Stimulated activated memory B cell treated with anti-CD40 and anti-IgM and Interleukin-4, amounts not matched to agents 10 μg/mL and 1 μg/mL and 100 μg/mL, for 72 hours (primary cell): Measurements from ENCODE around the gene DCDC2C.
A peak's percentile ranks its signal among the peaks of the same experiment; 100 is the strongest.

ENCODE experiments used
- ATAC-seq: fragments of 150-1000 bp; cut with Tn5 transposase; 2 replicates; pipeline ENCODE4 v1.10.0; 2021
- H3K27ac Mint-ChIP-seq: one replicate; pipeline ENCODE4 v1.8.0; 2022; ENCODE audit warnings: mild to moderate bottlenecking, mixed read lengths
- H3K27me3 Mint-ChIP-seq: one replicate; pipeline ENCODE4 v1.8.0; 2022; ENCODE audit warnings: mixed read lengths
- H3K36me3 Mint-ChIP-seq: one replicate; pipeline ENCODE4 v1.8.0; 2022; ENCODE audit warnings: mixed read lengths
- H3K4me1 Mint-ChIP-seq: one replicate; pipeline ENCODE4 v1.8.0; 2022; ENCODE audit warnings: mixed read lengths
- H3K4me3 Mint-ChIP-seq: one replicate; pipeline ENCODE4 v1.8.0; 2022; ENCODE audit warnings: mild to moderate bottlenecking, moderate library complexity, mixed read lengths
- H3K9me3 Mint-ChIP-seq: one replicate; pipeline ENCODE4 v1.8.0; 2022; ENCODE audit warnings: mixed read lengths

Gene DCDC2C

GRCh38 chr2:3718679-3719078, 15.3 kb downstream of the DCDC2C start:
- peaks cover 3% of the 10 kb centered on the region for H3K9me3 Mint-ChIP-seq
- H3K4me3 Mint-ChIP-seq = no peak overlapping the region
- H3K4me1 Mint-ChIP-seq = no peaks in the 10 kb centered on the region
- ATAC-seq = no peak
- no peaks in the 10 kb centered on the region for H3K36me3 Mint-ChIP-seq
- H3K27me3 Mint-ChIP-seq = peaks cover 6% of the 10 kb centered on the region
- H3K27ac Mint-ChIP-seq = no peak overlapping the region

GRCh38 chr2:3725002-3725401, 21.6 kb downstream of the DCDC2C start:
- Mint-ChIP-seq H3K9me3 (peaks cover 3% of the 10 kb centered on the region), H3K36me3 (no peaks in the 10 kb centered on the region), H3K4me1 (no peaks in the 10 kb centered on the region), H3K27me3 (peaks cover 36% of the 10 kb centered on the region), H3K27ac (no peak overlapping the region), H3K4me3 (no peak overlapping the region)
- peak; percentile 6 for ATAC-seq

- no peak overlapping the region for H3K4me3 Mint-ChIP-seq
- peaks cover 36% of the 10 kb centered on the region for H3K27me3 Mint-ChIP-seq
- H3K27ac Mint-ChIP-seq = no peak overlapping the region
- no peaks in the 10 kb centered on the region for H3K36me3 Mint-ChIP-seq
- no peaks in the 10 kb centered on the region for H3K4me1 Mint-ChIP-seq
- peaks cover 3% of the 10 kb centered on the region for H3K9me3 Mint-ChIP-seq
- peak; percentile 31 for ATAC-seq
Measured at GRCh38 chr2:3725458-3726250, 22.3 kb downstream of the DCDC2C start.

GRCh38 chr2:3726511-3726910, 23.1 kb downstream of the DCDC2C start:
- Mint-ChIP-seq H3K4me3 (no peak overlapping the region), H3K4me1 (no peaks in the 10 kb centered on the region), H3K9me3 (peaks cover 3% of the 10 kb centered on the region), H3K36me3 (no peaks in the 10 kb centered on the region), H3K27ac (no peak overlapping the region), H3K27me3 (peaks cover 36% of the 10 kb centered on the region)
- ATAC-seq = no peak

GRCh38 chr2:3727397-3728045, 24.1 kb downstream of the DCDC2C start:
- Mint-ChIP-seq H3K9me3 (no peaks in the 10 kb centered on the region), H3K36me3 (no peaks in the 10 kb centered on the region), H3K4me3 (no peak overlapping the region), H3K27ac (no peak overlapping the region), H3K4me1 (no peaks in the 10 kb centered on the region), H3K27me3 (peaks cover 36% of the 10 kb centered on the region)
- no peak for ATAC-seq

- no peaks in the 10 kb centered on the region for H3K36me3 Mint-ChIP-seq
- H3K9me3 Mint-ChIP-seq = no peaks in the 10 kb centered on the region
- ATAC-seq = no peak
- peaks cover 36% of the 10 kb centered on the region for H3K27me3 Mint-ChIP-seq
- H3K4me3 Mint-ChIP-seq = no peak overlapping the region
- H3K4me1 Mint-ChIP-seq = no peaks in the 10 kb centered on the region
- H3K27ac Mint-ChIP-seq = no peak overlapping the region
Measured at GRCh38 chr2:3728104-3729054, 25.0 kb downstream of the DCDC2C start.

- Mint-ChIP-seq H3K4me1 (no peaks in the 10 kb centered on the region), H3K9me3 (no peaks in the 10 kb centered on the region), H3K27ac (no peak overlapping the region), H3K4me3 (no peak overlapping the region), H3K27me3 (peaks cover 36% of the 10 kb centered on the region), H3K36me3 (no peaks in the 10 kb centered on the region)
- no peak for ATAC-seq
Measured at GRCh38 chr2:3729055-3729448, 25.7 kb downstream of the DCDC2C start.

GRCh38 chr2:3729786-3730185, 26.4 kb downstream of the DCDC2C start:
- no peak for ATAC-seq
- H3K9me3 Mint-ChIP-seq = no peaks in the 10 kb centered on the region
- no peaks in the 10 kb centered on the region for H3K36me3 Mint-ChIP-seq
- H3K27me3 Mint-ChIP-seq = peaks cover 31% of the 10 kb centered on the region
- H3K4me3 Mint-ChIP-seq = no peak overlapping the region
- no peak overlapping the region for H3K27ac Mint-ChIP-seq
- no peaks in the 10 kb centered on the region for H3K4me1 Mint-ChIP-seq

- ATAC-seq = no peak
- Mint-ChIP-seq H3K27me3 (peaks cover 24% of the 10 kb centered on the region), H3K27ac (no peak overlapping the region), H3K9me3 (no peaks in the 10 kb centered on the region), H3K4me1 (no peaks in the 10 kb centered on the region), H3K4me3 (no peak overlapping the region), H3K36me3 (no peaks in the 10 kb centered on the region)
Measured at GRCh38 chr2:3730646-3731045, 27.3 kb downstream of the DCDC2C start.

- Mint-ChIP-seq H3K9me3 (no peaks in the 10 kb centered on the region), H3K4me3 (no peak overlapping the region), H3K4me1 (no peaks in the 10 kb centered on the region), H3K36me3 (no peaks in the 10 kb centered on the region), H3K27me3 (peaks cover 28% of the 10 kb centered on the region), H3K27ac (no peak overlapping the region)
- no peak for ATAC-seq
Measured at GRCh38 chr2:3731829-3732228, 28.5 kb downstream of the DCDC2C start.

GRCh38 chr2:3736112-3736511, 32.7 kb downstream of the DCDC2C start:
- no peak for ATAC-seq
- H3K9me3 Mint-ChIP-seq = no peaks in the 10 kb centered on the region
- no peaks in the 10 kb centered on the region for H3K36me3 Mint-ChIP-seq
- H3K4me3 Mint-ChIP-seq = no peak overlapping the region
- H3K27me3 Mint-ChIP-seq = peaks cover 10% of the 10 kb centered on the region
- H3K27ac Mint-ChIP-seq = no peak overlapping the region
- no peaks in the 10 kb centered on the region for H3K4me1 Mint-ChIP-seq

- H3K4me3 Mint-ChIP-seq = no peak overlapping the region
- no peaks in the 10 kb centered on the region for H3K9me3 Mint-ChIP-seq
- no peak overlapping the region for H3K27ac Mint-ChIP-seq
- no peaks in the 10 kb centered on the region for H3K36me3 Mint-ChIP-seq
- no peak for ATAC-seq
- peaks cover 10% of the 10 kb centered on the region for H3K27me3 Mint-ChIP-seq
- H3K4me1 Mint-ChIP-seq = no peaks in the 10 kb centered on the region
Measured at GRCh38 chr2:3737128-3737527, 33.8 kb downstream of the DCDC2C start.

- no peak overlapping the region for H3K27ac Mint-ChIP-seq
- H3K27me3 Mint-ChIP-seq = peaks cover 10% of the 10 kb centered on the region
- no peaks in the 10 kb centered on the region for H3K36me3 Mint-ChIP-seq
- no peak for ATAC-seq
- no peaks in the 10 kb centered on the region for H3K9me3 Mint-ChIP-seq
- no peaks in the 10 kb centered on the region for H3K4me1 Mint-ChIP-seq
- H3K4me3 Mint-ChIP-seq = no peak overlapping the region
Measured at GRCh38 chr2:3738454-3738853, 35.1 kb downstream of the DCDC2C start.

GRCh38 chr2:3739313-3739712, 35.9 kb downstream of the DCDC2C start:
- no peak overlapping the region for H3K4me3 Mint-ChIP-seq
- no peaks in the 10 kb centered on the region for H3K9me3 Mint-ChIP-seq
- peaks cover 10% of the 10 kb centered on the region for H3K27me3 Mint-ChIP-seq
- no peaks in the 10 kb centered on the region for H3K4me1 Mint-ChIP-seq
- no peaks in the 10 kb centered on the region for H3K36me3 Mint-ChIP-seq
- H3K27ac Mint-ChIP-seq = no peak overlapping the region
- no peak for ATAC-seq

- H3K9me3 Mint-ChIP-seq = no peaks in the 10 kb centered on the region
- no peaks in the 10 kb centered on the region for H3K4me1 Mint-ChIP-seq
- H3K36me3 Mint-ChIP-seq = no peaks in the 10 kb centered on the region
- ATAC-seq = no peak
- H3K27ac Mint-ChIP-seq = no peak overlapping the region
- no peak overlapping the region for H3K4me3 Mint-ChIP-seq
- H3K27me3 Mint-ChIP-seq = peaks cover under 1% of the 10 kb centered on the region
Measured at GRCh38 chr2:3741396-3741795, 38.0 kb downstream of the DCDC2C start.
